Right renal pelvis (tissue), 4 donors: ENCODE results near the gene RTRAF. TPM values are rescaled to one million over a fixed set of nuclear protein-coding genes. Genes with fewer than 3 reads are reported as not detected.

Experiments used
- DNase-seq, 4 donors: peaks; one replicate each; pipeline ENCODE4 v3.0.0-alpha.2; 2013; ENCODE audit warnings: low read depth in 4 of 4, low spot score in 3 of 4, missing footprints in 1 of 4
- polyA plus RNA-seq, 4 donors: library from polyadenylated mRNA; unstranded; fragments of 120-200 nt; gene quantifications; one replicate each; pipeline ENCODE4 v1.2.1, GENCODE V29; 2013; ENCODE audit not compliant: insufficient read length in 4 of 4

RTRAF gene
- polyA plus RNA-seq, 4 donors, result 286 to 311 (median 290) TPM

GRCh38 chr14:52020161-52020714, 30.9 kb downstream of the RTRAF start:
- DNase-seq, result no peak

- no peak for DNase-seq
Measured at GRCh38 chr14:52020866-52021717, 31.7 kb downstream of the RTRAF start.

GRCh38 chr14:52021957-52022600, 32.7 kb downstream of the RTRAF start:
- no peak for DNase-seq

GRCh38 chr14:52023518-52023917, 34.2 kb downstream of the RTRAF start:
- no peak for DNase-seq

GRCh38 chr14:52025310-52025709, 36.0 kb downstream of the RTRAF start:
- DNase-seq, result no peak

GRCh38 chr14:52026017-52026660, 36.8 kb downstream of the RTRAF start:
- DNase-seq, result no peak

GRCh38 chr14:52026901-52027300, 37.6 kb downstream of the RTRAF start:
- DNase-seq, result no peak

- DNase-seq, result no peak
Measured at GRCh38 chr14:52029881-52030280, 40.5 kb downstream of the RTRAF start.

GRCh38 chr14:52031781-52032180, 42.4 kb downstream of the RTRAF start:
- no peak for DNase-seq

GRCh38 chr14:52032204-52032801, 43.0 kb downstream of the RTRAF start:
- DNase-seq, result no peak

- DNase-seq, result no peak
Measured at GRCh38 chr14:52033101-52033642, 43.8 kb downstream of the RTRAF start.

- DNase-seq, result no peak
Measured at GRCh38 chr14:52039124-52039815, 49.9 kb downstream of the RTRAF start.

- no peak for DNase-seq
Measured at GRCh38 chr14:52040598-52040997, 51.3 kb downstream of the RTRAF start.

GRCh38 chr14:52042371-52043289, 53.3 kb downstream of the RTRAF start:
- DNase-seq, result no peak

- no peak for DNase-seq
Measured at GRCh38 chr14:52043690-52044089, 54.3 kb downstream of the RTRAF start.

- DNase-seq, result no peak
Measured at GRCh38 chr14:52044791-52045522, 55.6 kb downstream of the RTRAF start.

- DNase-seq, result no peak
Measured at GRCh38 chr14:52046376-52046917, 57.1 kb downstream of the RTRAF start.

GRCh38 chr14:52048116-52048515, 58.8 kb downstream of the RTRAF start:
- DNase-seq, result no peak
